WERI-Rb-1 (cell line): Measurements from ENCODE around the gene PIP5K1C.

Experiments used
- DNase-seq: peaks from one replicate; pipeline ENCODE4 v3.0.0-alpha.2; 2020
- H3K27ac ChIP-seq: fragments of 250-450 bp; sonication (Bioruptor Pico); 2 replicates; pipeline ENCODE4 v1.5.1; 2020; ENCODE audit warnings: mild to moderate bottlenecking, moderate library complexity
- H3K27me3 ChIP-seq: fragments of 250-450 bp; sonication (Bioruptor Pico); 2 replicates; pipeline ENCODE4 v1.5.1; 2021; ENCODE audit warnings: mild to moderate bottlenecking, low read depth, moderate library complexity; ENCODE audit not compliant: insufficient read depth, severe bottlenecking
- H3K36me3 ChIP-seq: fragments of 250-450 bp; sonication (Bioruptor Pico); 2 replicates; pipeline ENCODE4 v1.5.1; 2020; ENCODE audit warnings: mild to moderate bottlenecking, moderate library complexity
- H3K4me3 ChIP-seq: 2 replicates; pipeline ENCODE4 v1.5.1; 2011; ENCODE audit warnings: low read depth, mild to moderate bottlenecking, control low read depth, low read length
- H3K9me3 ChIP-seq: fragments of 250-450 bp; sonication (Bioruptor Pico); 2 replicates; pipeline ENCODE4 v1.5.1; 2021; ENCODE audit warnings: mild to moderate bottlenecking, moderate library complexity; ENCODE audit not compliant: severe bottlenecking
- CTCF ChIP-seq: IDR thresholded peaks from 2 replicates; pipeline ENCODE4 v1.5.1; 2011; ENCODE audit warnings: low read depth, mild to moderate bottlenecking, control low read depth, inconsistent platforms, low read length

Gene PIP5K1C

DNA sequence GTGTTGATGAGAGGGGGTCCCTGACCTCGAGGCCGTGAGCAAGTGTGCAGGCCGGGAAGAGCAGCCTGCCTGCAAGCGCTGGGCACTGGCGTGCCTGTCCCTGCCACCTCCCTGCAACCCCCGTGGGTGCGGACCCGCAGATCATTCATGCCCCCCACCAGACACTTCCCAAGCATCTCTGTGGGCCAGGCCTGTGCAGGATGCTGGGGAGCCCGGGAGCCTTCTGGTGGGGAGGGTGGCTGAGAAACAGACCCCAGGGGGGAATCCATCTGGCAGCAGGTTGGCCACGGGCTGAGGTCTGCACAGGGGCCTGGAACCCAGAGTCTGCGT, 55.2 kb downstream of the PIP5K1C start:
- peaks cover 76% of the 10 kb centered on the region for H3K36me3 ChIP-seq
- no peaks in the 10 kb centered on the region for H3K27me3 ChIP-seq
- H3K4me3 ChIP-seq: no peak overlapping the region
- DNase-seq: no peak
- no peak for TF ChIP-seq CTCF
- H3K9me3 ChIP-seq: no peaks in the 10 kb centered on the region
- H3K27ac ChIP-seq: no peak overlapping the region

DNA sequence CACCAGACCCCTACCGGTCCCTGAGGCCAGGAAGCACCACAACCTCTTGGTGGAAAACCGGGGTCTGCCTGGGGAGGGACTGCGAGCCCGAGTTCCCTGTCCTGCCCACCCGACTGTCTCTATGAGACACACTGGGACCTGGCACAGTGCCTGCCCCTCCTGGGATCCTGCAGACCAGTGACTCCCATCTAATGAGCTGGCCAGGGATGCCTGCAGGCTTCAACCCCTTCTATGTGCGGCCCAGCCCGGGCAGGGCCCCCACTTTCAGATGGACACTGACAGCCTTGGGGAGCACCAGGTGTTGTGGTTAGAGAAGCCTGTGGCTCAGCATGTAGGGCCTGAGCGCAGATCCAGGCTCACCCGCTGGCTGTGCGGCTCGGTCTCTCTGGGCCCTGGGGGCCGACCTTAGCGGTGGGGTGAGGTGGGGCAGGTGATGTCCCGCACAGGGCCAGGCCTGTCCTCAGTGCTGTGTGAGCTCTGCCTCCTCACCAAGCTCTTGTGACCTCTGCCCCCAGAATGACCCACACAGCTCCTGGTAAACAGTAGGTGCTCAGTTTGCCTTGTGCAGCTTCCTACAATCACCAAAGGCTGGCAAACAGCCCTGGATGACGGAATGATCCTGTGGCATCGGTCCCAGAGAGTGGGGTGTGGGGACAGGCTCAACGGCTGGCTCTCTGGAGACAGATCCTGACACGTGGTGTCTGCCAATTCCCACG, 55.8 kb downstream of the PIP5K1C start:
- Histone ChIP-seq H3K27me3 (no peaks in the 10 kb centered on the region), H3K9me3 (no peaks in the 10 kb centered on the region), H3K27ac (no peak overlapping the region), H3K36me3 (peaks cover 80% of the 10 kb centered on the region), H3K4me3 (no peak overlapping the region)
- no peak for DNase-seq
- TF ChIP-seq CTCF: no peak

DNA sequence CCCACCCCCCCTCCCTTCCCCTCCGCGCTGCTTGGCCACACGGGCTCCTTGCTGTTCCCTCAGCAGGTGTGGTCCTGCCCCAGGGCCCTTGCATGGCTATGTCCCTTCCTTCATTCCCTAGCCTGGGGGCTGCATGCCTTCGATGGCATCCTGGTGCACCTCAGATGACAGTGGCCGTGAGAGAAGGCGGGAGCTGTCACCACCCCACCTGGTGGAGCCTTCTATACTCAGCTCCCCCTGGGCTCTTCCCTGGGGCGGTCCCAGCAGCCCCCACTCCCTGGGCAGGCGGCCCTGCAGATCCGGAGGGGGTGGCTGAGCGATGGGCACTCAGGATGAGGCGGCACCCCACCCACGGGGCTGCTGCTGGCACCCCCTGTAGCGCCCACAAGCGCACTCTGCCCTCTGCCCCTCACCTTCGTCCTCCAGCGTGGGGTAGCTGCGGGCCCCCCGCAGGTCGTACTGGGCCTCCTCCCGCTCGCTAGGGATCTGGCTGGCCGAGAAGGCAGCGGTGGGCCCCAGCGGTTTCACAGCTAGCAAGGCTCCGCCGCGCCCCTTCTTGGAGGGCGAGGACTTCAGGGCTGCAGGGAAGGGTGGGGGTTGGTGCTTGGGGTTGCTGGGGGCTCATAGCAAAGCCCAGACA, 56.5 kb downstream of the PIP5K1C start:
- Histone ChIP-seq H3K27me3 (no peaks in the 10 kb centered on the region), H3K27ac (no peak overlapping the region), H3K9me3 (no peaks in the 10 kb centered on the region), H3K36me3 (peaks cover 87% of the 10 kb centered on the region), H3K4me3 (no peak overlapping the region)
- no peak for DNase-seq
- no peak for TF ChIP-seq CTCF

GRCh38 chr19:3642987-3643673, 57.1 kb downstream of the PIP5K1C start:
- Histone ChIP-seq H3K36me3 (peaks cover 88% of the 10 kb centered on the region), H3K27me3 (no peaks in the 10 kb centered on the region), H3K9me3 (no peaks in the 10 kb centered on the region), H3K27ac (no peak overlapping the region), H3K4me3 (no peak overlapping the region)
- peak; percentile 58 for DNase-seq
- no peak for TF ChIP-seq CTCF

GRCh38 chr19:3642296-3642695, 58.0 kb downstream of the PIP5K1C start:
- H3K4me3 ChIP-seq: no peak overlapping the region
- H3K27me3 ChIP-seq: no peaks in the 10 kb centered on the region
- no peak for TF ChIP-seq CTCF
- no peak for DNase-seq
- H3K27ac ChIP-seq: no peak overlapping the region
- H3K9me3 ChIP-seq: no peaks in the 10 kb centered on the region
- H3K36me3 ChIP-seq: peaks cover 84% of the 10 kb centered on the region
